GM12872 (cell line): ENCODE results near the gene MCAT.

ENCODE experiments used
- TF ChIP-seq, protein P1 (sequence below): IDR thresholded peaks from 3 replicates; pipeline ENCODE4 v1.5.1; 2011; ENCODE audit warnings: low read depth, mild to moderate bottlenecking, low read length, moderate library complexity; ENCODE audit not compliant: insufficient read depth

MCAT gene

DNA sequence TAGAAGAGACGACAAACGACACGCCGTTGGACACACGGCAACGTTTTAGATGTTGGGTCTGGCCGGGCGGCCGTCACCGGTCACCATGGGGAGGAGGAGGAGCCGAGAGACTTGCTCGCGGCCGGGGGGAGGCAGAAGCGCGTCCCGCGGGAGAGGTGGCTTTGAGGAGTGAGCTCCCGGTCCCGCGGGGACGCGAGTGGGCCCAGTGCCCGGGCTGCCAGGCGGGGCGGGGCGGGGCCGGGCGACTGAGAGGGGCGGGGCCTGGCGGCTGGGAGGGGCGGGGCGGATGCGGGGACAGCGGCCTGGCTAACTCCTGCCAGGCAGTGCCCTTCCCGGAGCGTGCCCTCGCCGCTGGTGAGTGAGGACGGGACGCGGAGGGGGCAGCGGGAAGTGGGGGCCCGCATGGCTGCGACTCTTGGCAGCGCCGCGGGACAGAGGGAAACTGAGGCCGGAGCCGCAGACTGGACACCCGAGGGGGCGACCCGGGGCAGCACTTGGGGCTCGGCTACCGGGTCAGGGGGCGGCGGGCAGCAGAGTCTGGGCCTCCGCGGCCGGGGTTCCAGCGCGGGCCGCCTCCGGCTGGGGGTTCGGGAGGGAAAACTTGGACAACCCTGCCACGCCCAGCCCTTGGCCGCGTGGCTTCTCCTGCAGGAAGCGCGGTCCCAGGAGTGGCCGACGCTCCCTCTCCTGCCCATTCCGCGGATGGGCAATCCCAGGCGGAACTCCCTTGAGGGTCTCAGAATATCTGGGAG lies 8.2 kb upstream of the MCAT start, which contains the start of gene TSPO:
TSPO (plus strand) TSS at position 309 of the 752 bp plus-strand sequence. CDS start 7,680 bp downstream, outside the sequence.
- TF ChIP-seq, protein P1, sequence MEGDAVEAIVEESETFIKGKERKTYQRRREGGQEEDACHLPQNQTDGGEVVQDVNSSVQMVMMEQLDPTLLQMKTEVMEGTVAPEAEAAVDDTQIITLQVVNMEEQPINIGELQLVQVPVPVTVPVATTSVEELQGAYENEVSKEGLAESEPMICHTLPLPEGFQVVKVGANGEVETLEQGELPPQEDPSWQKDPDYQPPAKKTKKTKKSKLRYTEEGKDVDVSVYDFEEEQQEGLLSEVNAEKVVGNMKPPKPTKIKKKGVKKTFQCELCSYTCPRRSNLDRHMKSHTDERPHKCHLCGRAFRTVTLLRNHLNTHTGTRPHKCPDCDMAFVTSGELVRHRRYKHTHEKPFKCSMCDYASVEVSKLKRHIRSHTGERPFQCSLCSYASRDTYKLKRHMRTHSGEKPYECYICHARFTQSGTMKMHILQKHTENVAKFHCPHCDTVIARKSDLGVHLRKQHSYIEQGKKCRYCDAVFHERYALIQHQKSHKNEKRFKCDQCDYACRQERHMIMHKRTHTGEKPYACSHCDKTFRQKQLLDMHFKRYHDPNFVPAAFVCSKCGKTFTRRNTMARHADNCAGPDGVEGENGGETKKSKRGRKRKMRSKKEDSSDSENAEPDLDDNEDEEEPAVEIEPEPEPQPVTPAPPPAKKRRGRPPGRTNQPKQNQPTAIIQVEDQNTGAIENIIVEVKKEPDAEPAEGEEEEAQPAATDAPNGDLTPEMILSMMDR, result no peak

DNA sequence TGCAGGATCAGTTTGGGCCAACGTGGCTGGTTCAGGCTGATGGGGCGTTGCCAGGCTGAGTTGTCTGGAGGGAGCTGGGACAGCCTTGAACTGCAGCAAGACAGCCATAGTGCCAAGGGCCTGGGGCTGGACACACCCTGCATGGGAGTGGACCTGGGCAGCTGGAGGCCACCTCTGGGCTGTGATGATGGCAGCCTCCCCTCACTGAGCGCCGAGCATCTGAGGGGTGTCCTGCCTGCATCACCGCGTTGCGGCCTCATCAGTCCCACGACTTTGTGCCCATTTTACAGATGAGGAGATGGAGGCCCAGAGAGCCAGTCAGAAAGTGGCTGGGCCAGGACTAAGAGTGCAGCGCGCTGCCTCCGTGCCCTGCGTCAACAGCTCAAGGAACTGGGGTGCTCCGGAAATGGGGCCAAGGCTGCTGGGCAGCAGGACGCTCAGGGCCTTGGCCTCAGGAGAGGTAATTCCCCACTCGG lies 7.6 kb upstream of the MCAT start:
- TF ChIP-seq, protein P1, result no peak

DNA sequence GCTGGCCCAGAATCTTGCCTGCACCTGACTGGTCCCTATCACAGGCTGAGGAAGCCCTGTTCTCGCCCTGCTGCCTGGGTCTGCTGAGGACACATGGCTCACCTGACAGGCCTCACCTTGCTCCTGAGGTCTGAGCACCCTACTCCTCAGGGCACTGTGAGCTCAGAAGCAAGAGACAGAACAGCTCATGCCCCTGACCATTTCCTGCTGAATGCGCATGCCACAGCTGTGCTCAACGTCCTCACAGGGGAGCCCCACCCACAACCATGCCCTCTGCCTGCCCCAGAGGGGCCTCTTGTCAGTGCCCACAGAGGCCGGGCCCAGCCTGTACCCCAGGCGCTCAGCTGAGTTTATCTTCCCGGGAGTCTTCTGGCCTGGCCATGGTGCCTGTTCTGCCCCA lies 5.4 kb upstream of the MCAT start:
- TF ChIP-seq, protein P1, result no peak

DNA sequence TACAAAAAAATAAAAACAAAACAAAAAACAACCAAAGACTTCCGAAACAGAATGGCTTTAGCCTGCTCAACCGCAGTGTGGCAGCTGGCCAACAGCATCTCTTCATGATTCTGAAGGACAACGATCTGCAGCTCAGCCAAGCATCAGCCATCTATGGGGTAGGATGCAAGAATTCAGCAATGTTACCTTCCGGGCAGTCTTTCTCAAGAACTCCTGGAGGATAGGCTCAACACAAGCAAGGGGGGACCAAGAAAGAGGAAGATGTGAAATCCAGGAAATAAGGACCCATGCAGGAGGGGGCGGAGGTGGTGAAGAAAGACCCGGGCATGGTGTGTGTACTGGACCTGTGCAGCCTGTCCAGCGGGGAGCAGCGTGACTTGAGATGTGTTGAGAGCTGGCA lies 4.6 kb upstream of the MCAT start:
- TF ChIP-seq, protein P1, result no peak

DNA sequence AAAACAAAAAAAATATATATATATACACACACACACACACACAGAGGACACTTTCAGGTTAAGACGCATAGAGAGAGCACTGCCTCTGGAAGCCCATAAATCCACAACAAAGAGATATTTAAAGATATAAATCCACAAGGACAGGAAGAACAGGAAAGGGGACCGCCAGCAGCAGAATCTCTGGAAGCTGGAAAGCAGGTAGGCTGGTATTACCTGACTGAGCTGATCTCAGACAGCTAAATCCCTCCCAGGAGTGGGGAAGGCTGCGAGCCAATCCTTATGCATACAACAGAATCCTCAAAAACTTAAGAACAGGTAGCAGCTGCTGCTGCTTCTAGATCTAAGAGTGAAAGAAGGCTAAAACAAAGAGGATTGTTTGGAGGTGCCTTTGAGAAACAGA lies 1.8 kb upstream of the MCAT start:
- TF ChIP-seq, protein P1, result no peak

DNA sequence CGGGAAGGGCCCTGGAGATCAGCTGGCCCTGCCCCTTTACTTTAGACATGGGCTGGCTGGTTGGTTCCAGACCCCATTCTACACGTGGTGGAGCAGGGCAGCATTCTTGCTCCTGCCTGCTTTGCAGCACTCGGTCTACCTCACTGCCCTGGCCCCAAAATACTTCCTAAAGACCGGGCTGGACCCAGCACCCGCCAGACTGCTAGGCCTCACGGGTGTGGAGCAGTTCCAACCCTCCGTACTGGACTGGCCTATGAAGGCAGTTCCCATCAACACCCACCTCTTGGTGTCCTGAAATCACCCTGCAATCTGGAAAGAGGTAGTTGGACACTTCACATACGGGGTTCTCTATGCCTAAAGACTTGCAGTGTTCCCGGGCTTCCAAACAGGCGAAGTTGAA lies 6.4 kb downstream of the MCAT start:
- TF ChIP-seq, protein P1, result no peak

DNA sequence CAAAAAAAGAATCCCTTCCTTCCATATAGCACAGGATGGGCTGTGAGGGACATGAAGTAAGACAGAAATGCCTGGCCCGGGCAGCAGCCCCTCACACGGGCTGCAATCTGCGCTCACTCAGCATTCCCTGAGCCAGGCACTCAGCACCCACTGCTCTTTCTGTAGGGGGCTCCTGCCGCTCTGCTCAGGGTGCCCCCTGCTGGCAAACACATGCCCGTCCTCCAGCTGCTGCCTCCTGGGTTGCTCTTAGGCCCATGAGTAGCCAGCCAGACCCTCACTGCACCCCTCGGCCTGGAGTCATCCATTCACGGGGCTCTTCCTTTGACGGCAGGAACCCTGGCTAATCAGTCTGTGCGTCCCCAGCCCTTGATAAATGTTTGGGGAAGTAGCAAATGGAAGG lies 6.9 kb downstream of the MCAT start:
- TF ChIP-seq, protein P1, result peak; percentile 92
